ENCODE results near the gene IL1RAPL2.

- TF ChIP-seq CTCF (IDR thresholded peaks at IDR 0.05) (no peak), POLR2A (IDR thresholded peaks at IDR 0.05) (no peak)
Measured at GRCh38 chrX:104864296-104864695, 298.3 kb downstream of the IL1RAPL2 start.

Data from thyroid gland (tissue), 4 donors.